Fibroblast of skin of left biceps (primary cell): ENCODE results near the gene SENP6.

Experiments used
- DNase-seq, 2 experiments: peaks; one replicate each; pipeline ENCODE4 v3.0.0-alpha.2; 2013; ENCODE audit warnings: low read depth in 2 of 2

The SENP6 gene

GRCh38 chr6:75748743-75749538 is 147.3 kb downstream of the SENP6 start, which contains the start of gene MYO6:
Gene MYO6 (plus strand): TSS chr6:75749239. CDS start chr6:75817548, 68,309 bp downstream.
- peak in 1 of 2 experiments; percentile 23 for DNase-seq

- no peak for DNase-seq
Observed at GRCh38 chr6:75751443-75751842, 149.8 kb downstream of the SENP6 start.

- DNase-seq = no peak
Observed at GRCh38 chr6:75752365-75752764, 150.7 kb downstream of the SENP6 start.

- DNase-seq = no peak
Observed at GRCh38 chr6:75755704-75756103, 154.0 kb downstream of the SENP6 start.

GRCh38 chr6:75757295-75757694 is 155.6 kb downstream of the SENP6 start:
- no peak for DNase-seq

GRCh38 chr6:75758061-75758460 is 156.4 kb downstream of the SENP6 start:
- DNase-seq = no peak

GRCh38 chr6:75759207-75759606 is 157.5 kb downstream of the SENP6 start:
- DNase-seq = no peak

GRCh38 chr6:75760320-75760719 is 158.6 kb downstream of the SENP6 start:
- DNase-seq = no peak

GRCh38 chr6:75761489-75761888 is 159.8 kb downstream of the SENP6 start:
- DNase-seq = no peak

GRCh38 chr6:75762063-75762462 is 160.4 kb downstream of the SENP6 start:
- DNase-seq = no peak

- DNase-seq = no peak
Observed at GRCh38 chr6:75766387-75766786, 164.7 kb downstream of the SENP6 start.
